Thoracic aorta (tissue), 2 donors: ENCODE data around the gene DPY19L3. TPM values are rescaled to one million over a fixed set of nuclear protein-coding genes. Genes with fewer than 3 reads are reported as not detected.

Experiments used
- ATAC-seq: fragments of 150-250 bp; one replicate; pipeline ENCODE4 v1.8.0; 2017; ENCODE audit warnings: low read depth; ENCODE audit not compliant: insufficient number of reproducible peaks, low FRiP score
- DNase-seq: peaks from one replicate; pipeline ENCODE4 v3.0.0-alpha.2; 2020; ENCODE audit warnings: low spot score
- H3K27ac ChIP-seq, 2 donors: fragments of 200-600 bp; sonication (generic); 1 replicate in 1 of 2; 2 replicates in 1 of 2; pipeline ENCODE4 v1.5.1; 2016; ENCODE audit warnings: mild to moderate bottlenecking in 2 of 2, moderate library complexity in 2 of 2
- H3K27me3 ChIP-seq: fragments of 200-600 bp; sonication (generic); replicated peaks from 2 replicates; pipeline ENCODE4 v1.6.0; 2016; ENCODE audit warnings: mild to moderate bottlenecking; ENCODE audit not compliant: insufficient read depth
- H3K36me3 ChIP-seq: fragments of 200-600 bp; sonication (generic); one replicate; pipeline ENCODE4 v1.5.1; 2016
- H3K4me1 ChIP-seq, 2 donors: fragments of 200-600 bp; sonication (generic); 1 replicate in 1 of 2; 2 replicates in 1 of 2; pipeline versions ENCODE4 v1.5.1 to v1.6.0; 2016; ENCODE audit warnings: low read depth in 2 of 2, mild to moderate bottlenecking in 1 of 2; ENCODE audit not compliant: control insufficient read depth in 1 of 2
- H3K4me3 ChIP-seq: fragments of 200-600 bp; sonication (generic); 2 replicates; pipeline ENCODE4 v1.5.1; 2016; ENCODE audit warnings: mild to moderate bottlenecking
- H3K9me3 ChIP-seq: fragments of 200-600 bp; sonication (generic); 2 replicates; pipeline ENCODE4 v1.5.1; 2016
- total RNA-seq, 2 donors: library from RNA; depleted of rRNA; stranded (reverse); fragments of >200 nt; gene quantifications; one replicate each; pipeline versions ENCODE4 v1.1.0 to v1.2.3, GENCODE V29; 2016
- TF ChIP-seq, protein P1 (sequence below): fragments of 200-600 bp; sonication (generic); IDR thresholded peaks from one replicate; pipeline ENCODE4 v1.5.1; 2019; ENCODE audit warnings: antibody characterized with exemption

Gene DPY19L3
- total RNA-seq, 2 donors from 2014 or later, result 22.1 to 32.9 TPM

DNA sequence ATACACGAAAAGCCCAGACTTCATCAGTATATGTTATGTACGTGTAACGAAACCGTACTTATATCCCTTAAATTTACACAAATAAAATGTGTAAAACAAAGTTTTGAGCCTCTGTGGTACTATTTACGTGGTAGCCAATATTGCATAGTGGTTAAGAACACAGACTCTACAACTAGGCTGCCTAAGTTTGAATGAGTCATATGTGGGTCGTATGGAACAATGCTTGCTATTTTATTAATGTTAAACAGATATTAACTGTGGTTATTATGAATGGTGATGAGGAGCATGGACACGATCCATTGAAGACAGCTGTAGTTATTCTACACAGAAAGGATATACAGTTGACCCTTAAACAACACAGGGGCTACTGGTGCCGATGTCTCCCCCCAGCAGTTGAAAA, 42.5 kb downstream of the DPY19L3 start:
- TF ChIP-seq, protein P1, sequence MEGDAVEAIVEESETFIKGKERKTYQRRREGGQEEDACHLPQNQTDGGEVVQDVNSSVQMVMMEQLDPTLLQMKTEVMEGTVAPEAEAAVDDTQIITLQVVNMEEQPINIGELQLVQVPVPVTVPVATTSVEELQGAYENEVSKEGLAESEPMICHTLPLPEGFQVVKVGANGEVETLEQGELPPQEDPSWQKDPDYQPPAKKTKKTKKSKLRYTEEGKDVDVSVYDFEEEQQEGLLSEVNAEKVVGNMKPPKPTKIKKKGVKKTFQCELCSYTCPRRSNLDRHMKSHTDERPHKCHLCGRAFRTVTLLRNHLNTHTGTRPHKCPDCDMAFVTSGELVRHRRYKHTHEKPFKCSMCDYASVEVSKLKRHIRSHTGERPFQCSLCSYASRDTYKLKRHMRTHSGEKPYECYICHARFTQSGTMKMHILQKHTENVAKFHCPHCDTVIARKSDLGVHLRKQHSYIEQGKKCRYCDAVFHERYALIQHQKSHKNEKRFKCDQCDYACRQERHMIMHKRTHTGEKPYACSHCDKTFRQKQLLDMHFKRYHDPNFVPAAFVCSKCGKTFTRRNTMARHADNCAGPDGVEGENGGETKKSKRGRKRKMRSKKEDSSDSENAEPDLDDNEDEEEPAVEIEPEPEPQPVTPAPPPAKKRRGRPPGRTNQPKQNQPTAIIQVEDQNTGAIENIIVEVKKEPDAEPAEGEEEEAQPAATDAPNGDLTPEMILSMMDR, result no peak
- DNase-seq (no peak), ATAC-seq (no peak)
- Histone ChIP-seq H3K27me3 (no peaks in the 10 kb centered on the region), H3K36me3 (no peaks in the 10 kb centered on the region), H3K27ac (no peak overlapping the region), H3K9me3 (no peaks in the 10 kb centered on the region), H3K4me1 (no peaks in the 10 kb centered on the region), H3K4me3 (no peak overlapping the region)

DNA sequence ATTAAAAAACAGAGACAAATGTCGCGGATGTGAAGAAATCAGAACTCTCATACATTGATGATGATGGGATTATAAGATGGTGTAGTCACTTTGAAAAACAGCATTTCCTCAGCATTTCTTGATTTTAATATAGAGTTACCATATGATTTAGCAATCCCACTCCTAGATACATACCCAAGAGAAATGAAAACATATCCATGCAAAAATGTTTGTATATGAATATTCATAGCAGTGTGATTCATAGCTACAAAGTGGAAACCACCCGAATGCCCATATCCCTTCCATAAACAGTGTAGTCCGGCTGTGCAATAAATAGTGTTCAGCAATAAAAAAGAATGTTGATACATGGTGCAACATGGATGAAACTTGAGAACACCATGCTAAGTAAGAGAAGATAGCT, 44.6 kb downstream of the DPY19L3 start:
- no peak for ATAC-seq

DNA sequence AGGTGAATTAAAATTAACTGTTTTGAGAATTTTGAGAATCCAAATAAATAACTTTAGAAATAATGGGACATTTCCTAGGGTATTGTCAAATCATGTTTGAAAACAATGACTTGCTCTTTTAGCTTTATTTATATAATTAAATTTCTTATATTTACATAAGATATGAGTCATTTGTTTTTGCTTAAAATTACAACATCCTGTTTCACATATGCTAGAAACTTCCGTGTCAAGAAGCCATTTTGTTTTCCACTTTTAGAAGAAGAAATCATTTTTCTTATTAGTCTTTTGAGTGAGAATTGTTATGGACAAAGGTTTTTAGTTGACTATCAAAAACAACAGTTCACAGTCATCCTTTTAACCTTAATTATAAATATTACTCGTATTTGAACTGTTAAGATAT, 48.2 kb downstream of the DPY19L3 start:
- no peak for ATAC-seq
- TF ChIP-seq, protein P1, result no peak

More for the DNA sequence above, 44.6 kb downstream of the DPY19L3 start:
- no peaks in the 10 kb centered on the region for H3K36me3 ChIP-seq
- DNase-seq, result no peak
- TF ChIP-seq, protein P1, result no peak
- H3K9me3 ChIP-seq, result no peaks in the 10 kb centered on the region
- H3K27me3 ChIP-seq, result no peaks in the 10 kb centered on the region
- no peak overlapping the region for H3K4me3 ChIP-seq
- no peak overlapping the region for H3K27ac ChIP-seq
- no peaks in the 10 kb centered on the region for H3K4me1 ChIP-seq

DNA sequence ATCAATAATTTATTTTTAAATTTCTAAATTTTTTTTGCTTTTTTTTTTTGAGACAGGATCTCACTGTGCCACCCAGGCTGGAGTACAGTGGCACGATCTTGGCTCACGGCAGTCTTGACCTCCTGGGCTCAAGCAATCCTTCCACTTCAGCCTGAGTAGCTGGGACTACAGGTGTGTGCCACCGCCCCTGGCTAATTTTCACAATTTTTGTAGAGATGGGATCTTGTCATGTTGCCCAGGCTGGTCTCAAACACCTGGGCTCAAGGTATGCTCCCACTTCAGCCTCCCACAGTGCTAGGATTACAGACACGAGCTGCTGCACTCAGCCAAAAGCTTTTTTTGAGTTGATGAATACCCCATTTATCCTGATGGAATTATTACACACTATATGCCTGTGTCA, 50.8 kb downstream of the DPY19L3 start:
- H3K9me3 ChIP-seq, result no peaks in the 10 kb centered on the region
- no peak for DNase-seq
- no peaks in the 10 kb centered on the region for H3K4me1 ChIP-seq
- peaks cover 3% of the 10 kb centered on the region for H3K36me3 ChIP-seq
- H3K27me3 ChIP-seq, result no peaks in the 10 kb centered on the region
- no peak overlapping the region for H3K4me3 ChIP-seq
- no peak for ATAC-seq
- H3K27ac ChIP-seq, result no peak overlapping the region
- TF ChIP-seq, protein P1, result no peak

More for the DNA sequence above, 48.2 kb downstream of the DPY19L3 start:
- Histone ChIP-seq H3K4me3 (no peak overlapping the region), H3K36me3 (peaks cover 3% of the 10 kb centered on the region), H3K4me1 (no peaks in the 10 kb centered on the region), H3K27ac (no peak overlapping the region), H3K27me3 (no peaks in the 10 kb centered on the region), H3K9me3 (no peaks in the 10 kb centered on the region)
- DNase-seq, result no peak

DNA sequence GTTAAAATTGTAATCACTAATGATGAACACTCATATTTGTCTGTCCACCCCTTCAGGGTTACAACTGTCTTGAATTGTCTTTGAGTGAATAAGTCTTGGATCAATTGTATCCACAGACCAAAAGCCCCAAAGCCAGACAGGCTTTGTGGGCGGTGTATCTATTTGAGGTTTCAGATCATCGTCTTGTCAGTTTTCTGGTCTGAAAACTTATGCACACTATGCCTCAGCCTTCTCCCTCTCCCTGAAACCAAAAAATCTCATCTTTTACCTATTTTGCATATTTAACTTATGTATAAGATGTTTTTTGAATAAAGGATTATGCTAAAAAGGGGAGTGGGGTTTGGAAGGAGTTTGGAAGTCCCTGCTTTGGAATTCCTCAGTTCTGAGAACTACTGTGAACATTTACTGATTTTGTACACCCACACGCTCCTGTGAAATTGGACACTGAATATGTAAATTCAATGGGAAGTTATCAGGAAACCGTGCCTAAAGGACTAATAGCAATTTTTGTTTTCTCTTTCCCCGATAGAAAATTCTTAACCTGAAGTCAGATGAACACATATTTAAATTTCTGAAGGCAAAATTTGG, 52.1 kb downstream of the DPY19L3 start:
- no peaks in the 10 kb centered on the region for H3K4me1 ChIP-seq
- no peak for DNase-seq
- no peak overlapping the region for H3K27ac ChIP-seq
- H3K36me3 ChIP-seq, result peaks cover 3% of the 10 kb centered on the region
- TF ChIP-seq, protein P1, result no peak
- ATAC-seq, result no peak
- H3K27me3 ChIP-seq, result no peaks in the 10 kb centered on the region
- H3K9me3 ChIP-seq, result no peaks in the 10 kb centered on the region
- no peak overlapping the region for H3K4me3 ChIP-seq
